GM18505 (cell line): ENCODE data around the gene YIPF3.
"Not testable (repeated sequence)": the region's sequence is repeated elsewhere in the genome, so short reads cannot be mapped to it uniquely, and the experiment has no call there.

ENCODE experiments used
- ATAC-seq: cut with Tn5 transposase; IDR thresholded peaks from one replicate; pipeline ENCODE4 v1.9.1; 2021; ENCODE audit not compliant: unreplicated experiment
- POLR2A ChIP-seq: IDR thresholded peaks from 4 replicates; pipeline ENCODE4 v1.6.1; 2011; ENCODE audit warnings: borderline replicate concordance; ENCODE audit not compliant: insufficient read depth, insufficient read length; ENCODE audit errors: extremely low read depth

Gene YIPF3

GRCh38 chr6:43516697-43517504 is at the start of gene YIPF3, which contains the start of gene POLR1C:
YIPF3 (minus strand) TSS chr6:43516926; CDS start chr6:43516807, 119 bp downstream.
POLR1C (plus strand) TSS chr6:43517089; CDS start chr6:43517110, 21 bp downstream.
- peak; percentile 93 for TF ChIP-seq POLR2A
- ATAC-seq, result peak; percentile 79

GRCh38 chr6:43559328-43559727 is 42.6 kb upstream of the YIPF3 start:
- no peak for ATAC-seq
- TF ChIP-seq POLR2A, result no peak

GRCh38 chr6:43557620-43558019 is 40.9 kb upstream of the YIPF3 start:
- not testable (repeated sequence) for ATAC-seq

GRCh38 chr6:43547222-43547621 is 30.5 kb upstream of the YIPF3 start:
- no peak for TF ChIP-seq POLR2A
- no peak for ATAC-seq

- no peak for TF ChIP-seq POLR2A
- ATAC-seq, result no peak
These were observed 27.7 kb upstream of the YIPF3 start for GRCh38 chr6:43544461-43544860.

- TF ChIP-seq POLR2A, result no peak
- ATAC-seq, result no peak
These were observed 25.2 kb upstream of the YIPF3 start for GRCh38 chr6:43541774-43542471.

GRCh38 chr6:43540507-43540906 is 23.8 kb upstream of the YIPF3 start:
- no peak for ATAC-seq
- no peak for TF ChIP-seq POLR2A

- not testable (repeated sequence) for ATAC-seq
These were observed 22.7 kb upstream of the YIPF3 start for GRCh38 chr6:43539409-43539808.

- not testable (repeated sequence) for ATAC-seq
These were observed 22.3 kb upstream of the YIPF3 start for GRCh38 chr6:43538986-43539385.

GRCh38 chr6:43532201-43532600 is 15.5 kb upstream of the YIPF3 start:
- no peak for ATAC-seq

GRCh38 chr6:43524483-43524961 is 7.8 kb upstream of the YIPF3 start:
- no peak for ATAC-seq
- no peak for TF ChIP-seq POLR2A

More at GRCh38 chr6:43532201-43532600, 15.5 kb upstream of the YIPF3 start:
- no peak for TF ChIP-seq POLR2A

GRCh38 chr6:43523284-43523683 is 6.6 kb upstream of the YIPF3 start:
- TF ChIP-seq POLR2A, result no peak
- ATAC-seq, result no peak

- no peak for TF ChIP-seq POLR2A
- ATAC-seq, result no peak
These were observed 6.0 kb upstream of the YIPF3 start for GRCh38 chr6:43522547-43523261.
